ENCODE data around the gene LDB3. TPM values are rescaled to one million over a fixed set of nuclear protein-coding genes. Genes with fewer than 3 reads are reported as not detected.

Gene LDB3
- total RNA-seq, 1 donor from 2014 or later, result 92.0 TPM

DNA sequence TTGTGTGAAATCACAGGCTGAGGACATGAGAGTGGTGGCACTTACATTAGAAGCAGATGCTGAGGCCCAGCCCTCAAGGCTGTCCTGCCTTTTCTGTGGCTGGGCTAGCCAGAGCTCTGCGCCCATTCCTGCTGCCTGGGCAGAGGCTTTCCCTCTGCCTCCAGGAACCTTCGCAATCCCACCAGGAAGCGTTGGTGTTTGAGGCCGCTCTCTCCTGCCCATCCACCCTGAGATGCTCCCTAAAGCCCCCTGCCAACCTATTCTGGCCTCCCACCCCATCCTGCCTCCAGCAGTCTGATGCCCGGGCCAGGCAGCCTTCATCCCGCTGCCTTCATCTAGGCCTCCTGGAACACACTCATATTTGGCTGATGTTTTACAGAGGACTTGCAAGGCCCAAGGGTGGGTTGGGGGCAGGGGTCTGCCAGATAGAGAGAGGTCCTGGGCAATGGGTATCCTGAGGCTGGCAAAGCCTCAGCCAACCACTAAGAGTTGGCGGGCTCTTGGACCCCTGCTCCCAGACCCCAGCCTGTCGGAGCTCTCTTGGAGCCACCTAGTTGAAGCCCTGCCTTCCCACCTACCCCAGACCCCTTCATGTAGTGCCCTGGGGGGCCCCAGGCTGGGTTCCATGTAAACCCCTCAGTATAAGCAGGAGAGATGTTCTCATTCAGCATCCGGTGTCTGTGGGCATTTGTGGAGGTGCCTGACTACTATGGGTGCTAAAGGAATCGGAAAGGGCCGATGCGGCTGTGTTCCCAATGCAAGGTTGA lies 32.7 kb downstream of the LDB3 start:
- TF ChIP-seq, protein P1, sequence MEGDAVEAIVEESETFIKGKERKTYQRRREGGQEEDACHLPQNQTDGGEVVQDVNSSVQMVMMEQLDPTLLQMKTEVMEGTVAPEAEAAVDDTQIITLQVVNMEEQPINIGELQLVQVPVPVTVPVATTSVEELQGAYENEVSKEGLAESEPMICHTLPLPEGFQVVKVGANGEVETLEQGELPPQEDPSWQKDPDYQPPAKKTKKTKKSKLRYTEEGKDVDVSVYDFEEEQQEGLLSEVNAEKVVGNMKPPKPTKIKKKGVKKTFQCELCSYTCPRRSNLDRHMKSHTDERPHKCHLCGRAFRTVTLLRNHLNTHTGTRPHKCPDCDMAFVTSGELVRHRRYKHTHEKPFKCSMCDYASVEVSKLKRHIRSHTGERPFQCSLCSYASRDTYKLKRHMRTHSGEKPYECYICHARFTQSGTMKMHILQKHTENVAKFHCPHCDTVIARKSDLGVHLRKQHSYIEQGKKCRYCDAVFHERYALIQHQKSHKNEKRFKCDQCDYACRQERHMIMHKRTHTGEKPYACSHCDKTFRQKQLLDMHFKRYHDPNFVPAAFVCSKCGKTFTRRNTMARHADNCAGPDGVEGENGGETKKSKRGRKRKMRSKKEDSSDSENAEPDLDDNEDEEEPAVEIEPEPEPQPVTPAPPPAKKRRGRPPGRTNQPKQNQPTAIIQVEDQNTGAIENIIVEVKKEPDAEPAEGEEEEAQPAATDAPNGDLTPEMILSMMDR (IDR thresholded peaks at IDR 0.05; ENCODE audit: partially characterized antibody, unreplicated experiment), result no peak
- Mint-ChIP-seq H3K9me3 (ENCODE audit: unreplicated experiment) (peaks cover 7% of the 10 kb centered on the region), H3K36me3 (ENCODE audit: unreplicated experiment) (peaks cover 18% of the 10 kb centered on the region), H3K4me1 (ENCODE audit: low read depth, unreplicated experiment) (no peaks in the 10 kb centered on the region), H3K27me3 (ENCODE audit: unreplicated experiment) (peaks cover 3% of the 10 kb centered on the region), H3K27ac (ENCODE audit: unreplicated experiment) (no peak overlapping the region), H3K4me3 (ENCODE audit: unreplicated experiment) (no peak overlapping the region)
- DNase-seq, result no peak

DNA sequence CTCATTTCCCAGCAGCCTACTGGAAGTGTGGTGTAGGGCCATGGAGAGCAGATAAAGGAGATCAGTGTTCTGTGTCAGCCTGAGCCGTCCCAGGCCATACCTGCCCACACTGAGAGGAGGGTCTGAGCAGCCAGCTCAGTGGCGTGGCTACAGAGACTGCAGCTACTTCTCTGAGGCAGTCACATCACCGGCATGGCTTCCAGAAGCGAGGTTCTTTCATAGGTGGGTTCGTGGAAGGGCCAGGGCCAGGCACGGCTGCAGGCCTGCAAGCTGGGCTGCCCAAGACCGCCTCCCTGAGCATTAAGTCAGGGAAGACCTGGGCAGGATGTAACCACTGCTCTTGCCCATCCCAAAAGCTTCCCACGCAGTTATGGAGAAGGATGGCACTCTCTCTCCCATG lies 34.9 kb downstream of the LDB3 start:
- peaks cover 2% of the 10 kb centered on the region for H3K27me3 Mint-ChIP-seq (ENCODE audit: unreplicated experiment)
- DNase-seq, result no peak
- H3K36me3 Mint-ChIP-seq (ENCODE audit: unreplicated experiment), result peaks cover 12% of the 10 kb centered on the region
- TF ChIP-seq, protein P1 (IDR thresholded peaks at IDR 0.05; ENCODE audit: partially characterized antibody, unreplicated experiment), result no peak
- H3K4me1 Mint-ChIP-seq (ENCODE audit: low read depth, unreplicated experiment), result no peaks in the 10 kb centered on the region
- H3K27ac Mint-ChIP-seq (ENCODE audit: unreplicated experiment), result no peak overlapping the region
- H3K9me3 Mint-ChIP-seq (ENCODE audit: unreplicated experiment), result peaks cover 3% of the 10 kb centered on the region
- H3K4me3 Mint-ChIP-seq (ENCODE audit: unreplicated experiment), result no peak overlapping the region

DNA sequence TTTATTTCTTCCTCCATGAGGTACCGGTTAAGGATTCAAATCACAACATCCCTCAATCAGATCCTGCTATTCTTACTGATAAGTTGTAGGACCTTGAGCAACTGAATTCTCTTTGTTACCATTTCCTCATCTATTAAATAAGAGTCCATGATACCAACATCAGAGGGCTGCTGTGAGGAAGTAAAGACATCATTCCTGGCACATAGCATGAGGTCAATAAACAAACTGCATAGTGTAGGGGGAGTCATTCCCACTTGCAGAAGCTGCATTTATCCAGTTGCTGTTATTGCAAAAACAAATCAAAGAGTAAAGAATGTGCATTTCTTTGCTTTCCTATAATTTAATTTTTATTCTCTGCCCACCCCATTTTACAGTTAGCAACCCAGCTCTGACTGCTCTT lies 36.8 kb downstream of the LDB3 start:
- Mint-ChIP-seq H3K36me3 (ENCODE audit: unreplicated experiment) (peaks cover 12% of the 10 kb centered on the region), H3K27ac (ENCODE audit: unreplicated experiment) (no peak overlapping the region), H3K27me3 (ENCODE audit: unreplicated experiment) (no peaks in the 10 kb centered on the region), H3K4me1 (ENCODE audit: low read depth, unreplicated experiment) (peaks cover 1% of the 10 kb centered on the region), H3K4me3 (ENCODE audit: unreplicated experiment) (no peak overlapping the region), H3K9me3 (ENCODE audit: unreplicated experiment) (peaks cover 7% of the 10 kb centered on the region)
- TF ChIP-seq, protein P1 (IDR thresholded peaks at IDR 0.05; ENCODE audit: partially characterized antibody, unreplicated experiment), result no peak
- no peak for DNase-seq

DNA sequence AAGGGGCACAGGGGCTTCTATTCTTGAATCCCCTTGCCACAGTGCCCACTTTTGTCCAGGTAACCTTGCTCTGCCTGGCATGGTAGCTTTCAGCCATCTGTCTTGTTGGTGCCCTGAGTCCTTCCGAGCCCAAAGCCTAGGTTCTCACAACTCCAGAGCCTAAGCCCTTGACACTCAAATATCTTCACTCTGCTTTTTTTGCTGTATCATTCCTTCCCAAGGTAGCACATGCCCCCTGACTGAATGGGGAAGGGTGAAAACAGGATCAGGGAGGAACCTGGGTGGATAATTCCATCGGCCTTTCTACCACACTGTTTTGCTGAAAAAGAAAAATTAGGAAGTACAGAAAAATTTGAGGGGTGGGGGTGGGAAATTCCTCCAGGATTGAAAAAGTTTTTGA lies 37.6 kb downstream of the LDB3 start:
- Mint-ChIP-seq H3K27me3 (ENCODE audit: unreplicated experiment) (peaks cover 2% of the 10 kb centered on the region), H3K27ac (ENCODE audit: unreplicated experiment) (no peak overlapping the region), H3K9me3 (ENCODE audit: unreplicated experiment) (peaks cover 13% of the 10 kb centered on the region), H3K36me3 (ENCODE audit: unreplicated experiment) (peaks cover 12% of the 10 kb centered on the region), H3K4me1 (ENCODE audit: low read depth, unreplicated experiment) (peaks cover 1% of the 10 kb centered on the region), H3K4me3 (ENCODE audit: unreplicated experiment) (no peak overlapping the region)
- TF ChIP-seq, protein P1 (IDR thresholded peaks at IDR 0.05; ENCODE audit: partially characterized antibody, unreplicated experiment), result no peak
- DNase-seq, result no peak

DNA sequence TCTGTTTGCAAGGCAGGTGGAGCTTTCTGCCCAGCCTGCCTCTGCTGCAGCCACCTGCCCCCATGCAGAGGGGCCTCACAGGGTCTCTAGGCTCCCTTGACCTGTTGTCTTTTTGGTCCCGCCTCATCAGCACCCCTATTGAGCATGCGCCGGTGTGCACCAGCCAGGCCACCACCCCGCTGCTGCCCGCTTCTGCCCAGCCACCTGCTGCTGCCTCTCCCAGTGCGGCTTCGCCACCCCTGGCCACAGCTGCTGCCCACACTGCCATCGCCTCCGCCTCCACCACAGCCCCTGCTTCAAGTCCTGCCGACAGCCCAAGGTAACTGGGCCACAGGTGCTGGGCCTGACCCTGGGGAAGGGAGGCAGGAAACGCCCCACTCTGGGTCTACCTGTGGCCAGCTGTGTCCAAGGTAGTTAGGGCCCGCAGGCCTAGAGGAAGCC lies 38.1 kb downstream of the LDB3 start:
- H3K9me3 Mint-ChIP-seq (ENCODE audit: unreplicated experiment), result peaks cover 13% of the 10 kb centered on the region

More for the DNA sequence above, 38.1 kb downstream of the LDB3 start:
- TF ChIP-seq, protein P1 (IDR thresholded peaks at IDR 0.05; ENCODE audit: partially characterized antibody, unreplicated experiment), result no peak
- H3K36me3 Mint-ChIP-seq (ENCODE audit: unreplicated experiment), result peaks cover 9% of the 10 kb centered on the region
- H3K4me3 Mint-ChIP-seq (ENCODE audit: unreplicated experiment), result no peak overlapping the region
- H3K27ac Mint-ChIP-seq (ENCODE audit: unreplicated experiment), result no peak overlapping the region
- H3K4me1 Mint-ChIP-seq (ENCODE audit: low read depth, unreplicated experiment), result peaks cover 1% of the 10 kb centered on the region
- H3K27me3 Mint-ChIP-seq (ENCODE audit: unreplicated experiment), result peaks cover 3% of the 10 kb centered on the region
- no peak for DNase-seq

Data from glutamatergic neuron (in vitro differentiated cells).